Hepatocyte (in vitro differentiated cells): Measurements from ENCODE around the gene NEDD8. TPM values are rescaled to one million over a fixed set of nuclear protein-coding genes. Genes with fewer than 3 reads are reported as not detected.

ENCODE experiments used
- DNase-seq: peaks from one replicate; pipeline ENCODE4 v3.0.0-alpha.2; 2016; ENCODE audit warnings: low spot score
- H2AFZ ChIP-seq: fragments of 200-600 bp; sonication (generic); 2 replicates; pipeline ENCODE4 v1.6.0; 2016; ENCODE audit warnings: antibody characterized with exemption, mild to moderate bottlenecking
- H3K27ac ChIP-seq: fragments of 200-600 bp; sonication (generic); 2 replicates; pipeline ENCODE4 v1.5.1; 2016; ENCODE audit warnings: mild to moderate bottlenecking
- H3K27me3 ChIP-seq: fragments of 200-600 bp; sonication (generic); 2 replicates; pipeline ENCODE4 v1.6.1; 2016
- H3K36me3 ChIP-seq: fragments of 200-600 bp; sonication (generic); replicated peaks from 2 replicates; pipeline ENCODE4 v1.5.1; 2016; ENCODE audit warnings: low read depth; ENCODE audit not compliant: insufficient read depth
- H3K4me1 ChIP-seq: fragments of 200-600 bp; sonication (generic); 2 replicates; pipeline ENCODE4 v1.5.1; 2016; ENCODE audit warnings: mild to moderate bottlenecking, moderate library complexity; ENCODE audit not compliant: insufficient read depth
- H3K4me2 ChIP-seq: fragments of 200-600 bp; sonication (generic); 2 replicates; pipeline ENCODE4 v1.6.0; 2016
- H3K4me3 ChIP-seq: fragments of 200-600 bp; sonication (generic); 2 replicates; pipeline ENCODE4 v1.5.1; 2016; ENCODE audit warnings: mild to moderate bottlenecking
- H3K79me2 ChIP-seq: fragments of 200-600 bp; sonication (generic); 2 replicates; pipeline ENCODE4 v1.6.0; 2017; ENCODE audit warnings: mild to moderate bottlenecking
- H3K9me2 ChIP-seq: fragments of 200-600 bp; sonication (generic); replicated peaks from 2 replicates; pipeline ENCODE4 v1.6.0; 2017; ENCODE audit warnings: mild to moderate bottlenecking; ENCODE audit not compliant: insufficient read depth
- H3K9me3 ChIP-seq: fragments of 200-600 bp; sonication (generic); 2 replicates; pipeline ENCODE4 v1.5.1; 2016; ENCODE audit warnings: low read depth, mild to moderate bottlenecking
- H4K20me1 ChIP-seq: fragments of 200-600 bp; sonication (generic); 2 replicates; pipeline ENCODE4 v1.6.0; 2016; ENCODE audit warnings: mild to moderate bottlenecking; ENCODE audit not compliant: insufficient read depth, poor library complexity, severe bottlenecking
- CTCF ChIP-seq: fragments of 200-600 bp; sonication (generic); IDR thresholded peaks from 2 replicates; pipeline ENCODE4 v1.5.1; 2016; ENCODE audit warnings: antibody characterized with exemption, mild to moderate bottlenecking; ENCODE audit not compliant: poor library complexity
- EZH2 ChIP-seq: fragments of 200-600 bp; sonication (generic); IDR thresholded peaks from 2 replicates; pipeline ENCODE4 v1.6.1; 2016; ENCODE audit warnings: antibody characterized with exemption, mild to moderate bottlenecking, borderline replicate concordance
- EZH2phosphoT487 ChIP-seq: fragments of 200-600 bp; sonication (generic); IDR thresholded peaks from one replicate; pipeline ENCODE4 v1.6.1; 2018; ENCODE audit warnings: antibody characterized with exemption, mild to moderate bottlenecking, low read depth, moderate library complexity; ENCODE audit not compliant: unreplicated experiment, severe bottlenecking
- WGBS: methylation state at CpG from one replicate; pipeline ENCODE4 v1.1.6; 2016; ENCODE audit warnings: low lambda C conversion rate; ENCODE audit errors: missing lambda C conversion rate; 5-methylcytosine and 5-hydroxymethylcytosine counted together
- polyA plus RNA-seq: library from polyadenylated mRNA; unstranded; fragments of >200 nt; fragmentation: Nextera tagmentation; extraction: Ambion mirVana; gene quantifications from 2 replicates; pipeline ENCODE4 v1.2.1, GENCODE V29; 2016
- total RNA-seq: library from RNA; depleted of rRNA; stranded (reverse); fragments of >200 nt; gene quantifications from 2 replicates; pipeline ENCODE4 v1.2.3, GENCODE V29; 2014

NEDD8 gene
- total and polyA plus RNA-seq, 2 experiments from 2014 or later: 162 to 326 TPM

GRCh38 chr14:24259282-24260025 lies 27.3 kb upstream of the NEDD8 start:
- Histone ChIP-seq H3K36me3 (no peaks in the 10 kb centered on the region), H3K9me2 (no peaks in the 10 kb centered on the region), H4K20me1 (no peaks in the 10 kb centered on the region), H3K27me3 (no peaks in the 10 kb centered on the region), H3K4me3 (no peak overlapping the region), H3K27ac (no peak overlapping the region), H2AFZ (no peak overlapping the region), H3K79me2 (no peaks in the 10 kb centered on the region), H3K4me2 (no peak overlapping the region), H3K9me3 (no peaks in the 10 kb centered on the region), H3K4me1 (no peaks in the 10 kb centered on the region)
- 84% methylated on average over 10 of the region's 16 CpGs for WGBS
- TF ChIP-seq EZH2: no peak
- TF ChIP-seq CTCF: no peak
- no peak for TF ChIP-seq EZH2phosphoT487
- no peak for DNase-seq

DNA sequence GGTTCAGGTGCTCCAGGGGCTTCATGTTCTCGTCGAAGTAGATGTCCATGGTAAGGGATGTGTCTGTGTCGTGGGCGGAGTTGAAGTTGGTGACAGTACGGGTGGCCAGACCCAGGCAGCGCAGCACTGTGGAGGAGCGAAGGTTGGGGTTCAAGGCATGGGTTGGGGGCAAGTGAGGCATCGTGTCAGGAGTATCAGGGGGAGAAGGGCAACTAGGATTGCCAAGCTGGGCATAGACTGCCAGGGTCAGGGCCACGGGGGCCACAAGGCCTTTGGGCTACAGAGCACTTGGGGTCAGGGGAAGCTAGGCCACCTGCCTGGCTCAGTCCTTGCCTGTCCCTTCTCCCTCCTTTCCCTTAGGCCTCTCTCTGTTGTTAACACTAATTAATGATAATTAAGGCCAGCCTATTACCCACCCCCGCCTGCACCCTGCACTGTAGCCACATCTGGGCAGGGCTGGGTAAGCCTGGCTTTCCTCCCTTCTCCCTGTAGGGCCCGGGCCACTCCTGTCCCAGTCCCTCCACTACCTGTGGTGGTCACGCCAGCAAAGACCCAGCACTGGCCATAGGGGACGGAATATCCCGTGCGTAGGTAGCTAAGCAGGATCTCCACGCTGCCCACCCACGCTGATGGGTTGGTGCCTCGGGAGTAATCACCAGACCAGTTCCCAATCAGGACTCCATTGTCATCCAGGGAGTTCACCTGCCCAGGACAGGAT lies 26.5 kb upstream of the NEDD8 start:
- H3K4me1 ChIP-seq: no peaks in the 10 kb centered on the region
- TF ChIP-seq CTCF (no peak), EZH2phosphoT487 (no peak), EZH2 (no peak)
- H3K27me3 ChIP-seq: no peaks in the 10 kb centered on the region
- 90% methylated on average over 18 of the region's 18 CpGs for WGBS
- no peaks in the 10 kb centered on the region for H3K36me3 ChIP-seq
- DNase-seq: no peak
- H2AFZ ChIP-seq: no peak overlapping the region
- no peaks in the 10 kb centered on the region for H3K79me2 ChIP-seq
- H3K27ac ChIP-seq: no peak overlapping the region
- no peak overlapping the region for H3K4me3 ChIP-seq
- no peaks in the 10 kb centered on the region for H3K9me3 ChIP-seq
- no peak overlapping the region for H3K4me2 ChIP-seq
- no peaks in the 10 kb centered on the region for H4K20me1 ChIP-seq
- H3K9me2 ChIP-seq: no peaks in the 10 kb centered on the region

GRCh38 chr14:24258119-24258518 lies 26.0 kb upstream of the NEDD8 start:
- TF ChIP-seq EZH2phosphoT487 (no peak), CTCF (no peak), EZH2 (no peak)
- WGBS: 89% methylated on average over 6 of the region's 9 CpGs
- Histone ChIP-seq H3K9me2 (no peaks in the 10 kb centered on the region), H3K4me2 (no peak overlapping the region), H4K20me1 (no peaks in the 10 kb centered on the region), H3K79me2 (no peaks in the 10 kb centered on the region), H2AFZ (no peak overlapping the region), H3K27ac (no peak overlapping the region), H3K4me1 (no peaks in the 10 kb centered on the region), H3K9me3 (no peaks in the 10 kb centered on the region), H3K4me3 (no peak overlapping the region), H3K36me3 (no peaks in the 10 kb centered on the region), H3K27me3 (no peaks in the 10 kb centered on the region)
- no peak for DNase-seq
